ENCODE measurements around the gene DCAF11.

GRCh38 chr14:24130717-24131548, 16.4 kb downstream of the DCAF11 start:
- TF ChIP-seq POLR2A (IDR thresholded peaks at IDR 0.05; ENCODE audit: low read depth, low read length) = no peak
- TF ChIP-seq POLR2AphosphoS5 (IDR thresholded peaks at IDR 0.05; ENCODE audit: low read depth, low read length) = no peak
